PC-3 (cell line): ENCODE results near the gene SPATA33.

Source experiments
- EZH2 ChIP-seq: fragments of 300-600 bp; sonication (generic); IDR thresholded peaks from one replicate; pipeline ENCODE4 v1.6.1; 2017; ENCODE audit warnings: antibody characterized with exemption, mild to moderate bottlenecking, low read length; ENCODE audit not compliant: unreplicated experiment
- TF ChIP-seq, protein P1 (sequence below): fragments of 300-600 bp; sonication (generic); conservative IDR thresholded peaks from 2 replicates; pipeline ENCODE4 v1.5.1; 2017; ENCODE audit warnings: antibody characterized with exemption, low read depth, mild to moderate bottlenecking, low read length

DNA sequence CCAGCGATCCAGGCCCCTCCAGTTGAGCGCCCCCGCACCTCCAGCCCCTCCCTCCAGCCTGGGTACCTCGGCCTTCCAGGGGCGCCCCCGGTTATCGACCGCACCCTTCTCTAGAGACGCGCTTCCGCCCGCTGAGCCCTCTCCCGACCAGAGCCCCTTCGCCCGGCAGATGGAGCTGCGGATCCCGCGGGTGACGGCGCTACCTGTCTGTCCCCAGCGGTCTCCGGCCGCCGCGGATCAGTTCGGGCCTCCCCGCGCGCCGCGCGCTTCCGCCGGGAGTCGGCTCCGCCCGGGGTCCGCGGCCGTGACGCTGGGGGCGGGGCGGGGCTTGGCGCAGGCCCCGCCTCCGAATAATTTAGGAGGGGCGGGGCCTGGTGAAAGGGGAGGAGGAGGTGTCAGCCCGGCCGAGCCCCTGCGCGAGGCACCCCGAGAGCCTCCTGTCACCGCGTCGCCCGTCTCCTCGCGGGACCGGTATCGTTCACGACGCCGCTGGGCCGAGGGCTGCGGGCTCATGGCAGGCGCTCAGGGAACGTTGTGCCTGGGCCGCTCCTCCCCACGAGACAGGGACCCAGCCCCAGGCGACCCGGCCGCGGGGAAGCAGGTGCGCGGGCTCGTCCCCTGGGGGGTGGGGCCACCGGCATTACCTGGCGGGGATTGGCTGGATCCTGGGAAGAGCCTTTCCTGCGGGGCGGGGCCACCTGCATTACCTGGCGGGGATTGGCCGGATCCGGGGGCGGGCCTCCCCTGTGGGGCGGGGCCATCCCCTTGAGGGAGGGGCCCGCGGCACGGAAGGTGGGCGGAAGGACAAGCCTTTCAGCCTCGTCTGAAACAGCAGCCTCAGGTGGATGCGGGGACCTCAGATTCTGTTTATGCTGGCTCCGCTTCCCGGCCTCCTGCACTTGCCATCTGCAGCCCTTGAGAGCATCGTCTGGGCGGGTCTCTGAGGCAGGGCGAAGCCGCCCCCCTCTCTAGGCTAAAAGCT is 44.1 kb downstream of the SPATA33 start, which contains the start of gene SPATA2L:
- TF ChIP-seq, protein P1, sequence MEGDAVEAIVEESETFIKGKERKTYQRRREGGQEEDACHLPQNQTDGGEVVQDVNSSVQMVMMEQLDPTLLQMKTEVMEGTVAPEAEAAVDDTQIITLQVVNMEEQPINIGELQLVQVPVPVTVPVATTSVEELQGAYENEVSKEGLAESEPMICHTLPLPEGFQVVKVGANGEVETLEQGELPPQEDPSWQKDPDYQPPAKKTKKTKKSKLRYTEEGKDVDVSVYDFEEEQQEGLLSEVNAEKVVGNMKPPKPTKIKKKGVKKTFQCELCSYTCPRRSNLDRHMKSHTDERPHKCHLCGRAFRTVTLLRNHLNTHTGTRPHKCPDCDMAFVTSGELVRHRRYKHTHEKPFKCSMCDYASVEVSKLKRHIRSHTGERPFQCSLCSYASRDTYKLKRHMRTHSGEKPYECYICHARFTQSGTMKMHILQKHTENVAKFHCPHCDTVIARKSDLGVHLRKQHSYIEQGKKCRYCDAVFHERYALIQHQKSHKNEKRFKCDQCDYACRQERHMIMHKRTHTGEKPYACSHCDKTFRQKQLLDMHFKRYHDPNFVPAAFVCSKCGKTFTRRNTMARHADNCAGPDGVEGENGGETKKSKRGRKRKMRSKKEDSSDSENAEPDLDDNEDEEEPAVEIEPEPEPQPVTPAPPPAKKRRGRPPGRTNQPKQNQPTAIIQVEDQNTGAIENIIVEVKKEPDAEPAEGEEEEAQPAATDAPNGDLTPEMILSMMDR: no peak
- TF ChIP-seq EZH2: no peak
